Spleen (tissue), 11 donors: ENCODE data around the gene CFL1. TPM values are rescaled to one million over a fixed set of nuclear protein-coding genes. Genes with fewer than 3 reads are reported as not detected.

Experiments
- DNase-seq: peaks from one replicate; pipeline ENCODE4 v3.0.0-alpha.2; 2020
- H3K27ac ChIP-seq, 8 donors: fragments of 200-600 bp; sonication (generic) in 7 of 8; 1 replicate in 4 of 8; 2 replicates in 4 of 8; pipeline versions ENCODE4 v1.5.0 to v1.8.0; 2016 to 2021; ENCODE audit warnings: inconsistent platforms in 4 of 8, mild to moderate bottlenecking in 4 of 8, moderate library complexity in 1 of 8
- H3K27me3 ChIP-seq, 7 donors: fragments of 200-600 bp; sonication (generic) in 6 of 7; replicated peaks in 1 of 7; 1 replicate in 4 of 7; 2 replicates in 3 of 7; pipeline versions ENCODE4 v1.5.0 to v1.8.0; 2016 to 2021; ENCODE audit warnings: inconsistent platforms in 3 of 7, mild to moderate bottlenecking in 1 of 7
- H3K36me3 ChIP-seq, 6 donors: fragments of 200-600 bp; sonication (generic) in 5 of 6; 1 replicate in 4 of 6; 2 replicates in 2 of 6; pipeline versions ENCODE4 v1.5.0 to v1.8.0; 2016 to 2021; ENCODE audit warnings: inconsistent platforms in 2 of 6
- H3K4me1 ChIP-seq, 6 donors: fragments of 200-600 bp; sonication (generic) in 5 of 6; 1 replicate in 3 of 6; 2 replicates in 3 of 6; pipeline versions ENCODE4 v1.5.0 to v1.8.0; 2016 to 2021; ENCODE audit warnings: inconsistent platforms in 3 of 6
- H3K4me3 ChIP-seq, 8 donors: fragments of 200-600 bp; sonication (generic) in 7 of 8; 1 replicate in 4 of 8; 2 replicates in 4 of 8; pipeline versions ENCODE4 v1.5.0 to v1.8.0; 2016 to 2021; ENCODE audit warnings: inconsistent platforms in 4 of 8, mild to moderate bottlenecking in 4 of 8, moderate library complexity in 2 of 8
- H3K9me3 ChIP-seq, 8 donors: fragments of 200-600 bp; sonication (generic) in 7 of 8; 1 replicate in 4 of 8; 2 replicates in 4 of 8; pipeline versions ENCODE4 v1.5.0 to v1.8.0; 2016 to 2021; ENCODE audit warnings: inconsistent platforms in 4 of 8
- CTCF ChIP-seq, 11 experiments: fragments of 200-600 bp in 7 of 11; fragments of 450-650 bp in 4 of 11; sonication (generic) in 4 of 11; IDR thresholded peaks in 8 of 11; conservative IDR thresholded peaks in 3 of 11; 1 replicate in 7 of 11; 2 replicates in 4 of 11; pipeline versions ENCODE4 v1.4.0 to v1.8.0; 2016 to 2021; ENCODE audit warnings: antibody characterized with exemption in 11 of 11, inconsistent platforms in 4 of 11, mild to moderate bottlenecking in 1 of 11
- POLR2A ChIP-seq, 3 donors: fragments of 450-650 bp; IDR thresholded peaks; one replicate each; pipeline ENCODE4 v1.5.1; 2017; ENCODE audit warnings: antibody characterized with exemption in 3 of 3, mild to moderate bottlenecking in 1 of 3
- POLR2AphosphoS5 ChIP-seq, 3 donors: sonication (generic); formaldehyde crosslinking; IDR thresholded peaks; one replicate each; pipeline ENCODE4 v1.5.1; 2017; ENCODE audit warnings: antibody characterized with exemption in 3 of 3
- WGBS, 5 donors: extraction: QIAGEN DNeasy Blood & Tissue Kit in 3 of 5; methylation state at CpG; one replicate each; pipeline versions ENCODE4 v1.1.5 to v1.1.7; 2013 to 2018; 5-methylcytosine and 5-hydroxymethylcytosine counted together
- intact Hi-C: fragments of 100-400 bp; cut with DNase I; formaldehyde crosslinking; loops from one replicate; pipeline ENCODE4 v1.15.0; 2023; ENCODE audit warnings: low total_unique reads
- polyA plus RNA-seq, 3 donors: library from polyadenylated mRNA; stranded (reverse); fragments of 200-250 nt; gene quantifications; one replicate each; pipeline ENCODE4 v1.2.1, GENCODE V29; 2013
- total RNA-seq, 7 donors: library from RNA; depleted of rRNA in 3 of 7; stranded (reverse); fragments of >200 nt in 3 of 7; fragmentation: NEBNext Ultra II Directional in 4 of 7; extraction: Animal tissue kit (Norgen Biotek cat#: 25700) in 4 of 7; gene quantifications; one replicate each; pipeline versions ENCODE4 v1.1.0 to v1.2.1, GENCODE V29; 2016 to 2021
- donor health status: healthy with polysubstance abuse.
- donor health status: DM: no; HTN: no; CAD: no; lungs with moderate emphysema.
- donor health status: DM: no; HTN: no; CAD: no.
- donor health status: Bipolar disorder and iron deficiency.
- donor health status: healthy.
- donor health status: DM: no; HTN: no; CAD: no.
- donor health status: DM: yes; HTN: yes; CAD: no.

The CFL1 gene
- total and polyA plus RNA-seq, 10 donors: 562 to 1,219 (median 865) TPM

- intact Hi-C loops: loop anchor here (10.0 kb wide), 1 partner anchor 100 kb away; the partner anchor contains the start of gene KAT5
- TF ChIP-seq CTCF (IDR thresholded peaks at IDR 0.05 in 8 of 11, conservative IDR thresholded peaks at IDR 0.05 in 3 of 11) (no peak), POLR2AphosphoS5 (IDR thresholded peaks at IDR 0.05) (no peak), POLR2A (IDR thresholded peaks at IDR 0.05) (no peak)
- Histone ChIP-seq H3K27ac (no peak overlapping the region), H3K36me3 (peaks cover 0 to 10% (median 0%) of the 10 kb centered on the region in 6 donors), H3K4me1 (peaks cover 4 to 37% (median 24%) of the 10 kb centered on the region in 6 donors), H3K27me3 (no peaks in the 10 kb centered on the region), H3K4me3 (no peak overlapping the region), H3K9me3 (no peaks in the 10 kb centered on the region)
- no peak for DNase-seq
- 68 to 77% (median 73%) methylated on average over 18 of the region's 18 CpGs for WGBS, 5 donors
Observed at GRCh38 chr11:65814131-65814985, 43.6 kb downstream of the CFL1 start.

- Histone ChIP-seq H3K27ac (peak overlapping the region in 2 of 8 donors; percentile 1 to 4), H3K27me3 (peaks cover 0 to 12% (median 0%) of the 10 kb centered on the region in 7 donors), H3K4me1 (peaks cover 0 to 20% (median 9%) of the 10 kb centered on the region in 6 donors), H3K36me3 (peaks cover 0 to 10% (median 0%) of the 10 kb centered on the region in 6 donors), H3K4me3 (no peak overlapping the region), H3K9me3 (no peaks in the 10 kb centered on the region)
- DNase-seq: no peak
- TF ChIP-seq POLR2AphosphoS5 (IDR thresholded peaks at IDR 0.05) (no peak), CTCF (IDR thresholded peaks at IDR 0.05 in 8 of 11, conservative IDR thresholded peaks at IDR 0.05 in 3 of 11) (no peak), POLR2A (IDR thresholded peaks at IDR 0.05) (no peak)
- WGBS, 5 donors: 66 to 81% (median 73%) methylated on average over 19 of the region's 19 CpGs
- intact Hi-C loops: loop anchor here (10.0 kb wide), 1 partner anchor 97 kb away; the partner anchor contains the start of gene KAT5
Observed at GRCh38 chr11:65811764-65812475, 46.1 kb downstream of the CFL1 start.

DNA sequence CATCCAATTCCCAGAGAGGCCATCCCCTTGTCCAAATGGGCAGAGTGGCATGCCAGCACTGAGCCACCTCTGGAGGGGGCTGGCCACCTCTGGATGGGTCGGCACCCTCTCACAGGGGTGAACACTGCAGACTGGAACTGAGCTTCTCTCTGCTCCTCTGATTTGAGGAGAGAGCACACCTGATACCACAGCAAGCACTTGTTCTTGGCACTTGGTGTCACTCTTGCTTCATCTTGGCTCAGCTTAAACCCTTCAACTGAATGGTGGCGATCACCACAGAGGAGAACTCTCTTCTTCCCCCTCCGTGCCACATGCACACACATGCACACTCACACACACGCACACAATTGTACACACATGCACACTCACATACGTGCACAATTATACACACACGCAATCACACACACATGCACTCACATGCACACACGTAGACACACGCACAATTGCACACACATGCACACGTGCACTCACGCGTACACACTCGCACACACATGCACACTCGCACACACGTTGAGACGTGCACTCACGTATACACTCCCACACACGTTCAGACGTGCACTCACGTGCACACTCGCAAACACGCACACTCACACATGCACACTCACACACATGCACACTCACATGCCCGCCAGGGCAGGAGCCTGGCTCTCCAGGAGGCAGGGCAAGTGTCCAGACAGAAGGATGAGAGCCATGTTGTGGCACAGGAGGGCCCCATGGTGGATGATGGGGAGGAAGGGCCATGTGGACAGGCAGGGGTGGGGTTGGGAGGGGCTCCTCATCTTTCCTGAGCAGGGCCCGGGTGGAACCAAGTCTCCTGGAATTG, 47.7 kb downstream of the CFL1 start:
- DNase-seq: no peak
- Histone ChIP-seq H3K4me1 (peaks cover 0 to 10% (median 3%) of the 10 kb centered on the region in 6 donors), H3K36me3 (peaks cover 0 to 5% (median 0%) of the 10 kb centered on the region in 6 donors), H3K9me3 (no peaks in the 10 kb centered on the region), H3K27ac (no peak overlapping the region), H3K4me3 (no peak overlapping the region), H3K27me3 (peaks cover 0 to 25% (median 0%) of the 10 kb centered on the region in 7 donors)
- intact Hi-C loops: loop anchor here (10.0 kb wide), 1 partner anchor 95 kb away; the partner anchor contains the start of gene KAT5
- WGBS, 5 donors: 80 to 87% (median 84%) methylated on average over 23 of the region's 23 CpGs
- TF ChIP-seq POLR2AphosphoS5 (IDR thresholded peaks at IDR 0.05) (peak in 1 of 3 donors; percentile 21), CTCF (IDR thresholded peaks at IDR 0.05 in 8 of 11, conservative IDR thresholded peaks at IDR 0.05 in 3 of 11) (no peak)
